Omental fat pad (tissue), 4 donors: Measurements from ENCODE around the gene AGAP9. TPM values are rescaled to one million over a fixed set of nuclear protein-coding genes. Genes with fewer than 3 reads are reported as not detected.
A peak's percentile ranks its signal among the peaks of the same experiment; 100 is the strongest.
"Not testable (repeated sequence)": the region's sequence is repeated elsewhere in the genome, so short reads cannot be mapped to it uniquely, and the experiment has no call there.

ENCODE experiments used
- ATAC-seq: fragments of 150-250 bp; one replicate; pipeline ENCODE4 v1.9.1; 2016; ENCODE audit warnings: mild to moderate bottlenecking, moderate library complexity; ENCODE audit not compliant: low FRiP score
- DNase-seq: peaks from one replicate; pipeline ENCODE4 v3.0.0-alpha.2; 2019; ENCODE audit warnings: low spot score
- total RNA-seq, 4 donors: library from RNA; depleted of rRNA; stranded (reverse); fragments of >200 nt; gene quantifications; one replicate each; pipeline ENCODE4 v1.1.0, GENCODE V29; 2016
- TF ChIP-seq, protein P1 (sequence below), 3 donors: fragments of 450-650 bp; IDR thresholded peaks; one replicate each; pipeline ENCODE4 v1.5.1; 2016 to 2017; ENCODE audit warnings: antibody characterized with exemption in 3 of 3, mild to moderate bottlenecking in 3 of 3, moderate library complexity in 2 of 3

Gene AGAP9
- total RNA-seq, 4 donors from 2014 or later = 1.3 to 13.1 (median 10.4) TPM

DNA sequence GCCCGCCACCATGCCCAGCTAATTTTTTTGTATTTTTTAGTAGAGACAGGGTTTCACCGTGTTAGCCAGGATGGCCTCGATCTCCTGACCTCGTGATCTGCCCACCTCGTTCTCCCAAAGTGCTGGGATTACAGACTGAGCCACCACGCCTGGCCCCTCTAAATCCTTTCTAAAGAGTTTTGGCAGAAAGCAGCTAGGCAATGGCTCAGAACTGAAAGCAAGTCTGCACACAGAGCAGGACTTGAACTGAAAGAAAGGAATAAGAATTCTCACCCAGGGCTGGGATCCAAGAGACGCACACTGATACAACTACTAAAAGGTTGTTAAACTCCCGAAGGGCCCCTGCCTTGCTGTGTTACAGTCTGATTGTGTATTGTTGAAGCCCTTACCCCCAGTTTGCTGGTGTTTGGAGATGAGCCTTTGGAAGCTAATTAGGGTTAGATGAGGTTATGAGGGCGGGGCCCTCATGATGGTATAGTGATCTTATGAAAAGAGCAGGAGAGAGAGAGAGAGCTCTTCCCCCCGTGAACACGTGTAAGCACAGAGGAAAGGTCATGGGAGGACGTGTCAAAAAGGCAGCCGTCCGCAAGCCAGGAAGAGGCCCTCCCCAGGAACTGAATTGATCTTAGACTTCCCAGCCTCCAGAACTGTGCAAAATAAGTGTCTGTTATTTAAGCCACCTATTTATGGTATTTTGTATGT, 58.1 kb downstream of the AGAP9 start:
- ATAC-seq = not testable (repeated sequence)

DNA sequence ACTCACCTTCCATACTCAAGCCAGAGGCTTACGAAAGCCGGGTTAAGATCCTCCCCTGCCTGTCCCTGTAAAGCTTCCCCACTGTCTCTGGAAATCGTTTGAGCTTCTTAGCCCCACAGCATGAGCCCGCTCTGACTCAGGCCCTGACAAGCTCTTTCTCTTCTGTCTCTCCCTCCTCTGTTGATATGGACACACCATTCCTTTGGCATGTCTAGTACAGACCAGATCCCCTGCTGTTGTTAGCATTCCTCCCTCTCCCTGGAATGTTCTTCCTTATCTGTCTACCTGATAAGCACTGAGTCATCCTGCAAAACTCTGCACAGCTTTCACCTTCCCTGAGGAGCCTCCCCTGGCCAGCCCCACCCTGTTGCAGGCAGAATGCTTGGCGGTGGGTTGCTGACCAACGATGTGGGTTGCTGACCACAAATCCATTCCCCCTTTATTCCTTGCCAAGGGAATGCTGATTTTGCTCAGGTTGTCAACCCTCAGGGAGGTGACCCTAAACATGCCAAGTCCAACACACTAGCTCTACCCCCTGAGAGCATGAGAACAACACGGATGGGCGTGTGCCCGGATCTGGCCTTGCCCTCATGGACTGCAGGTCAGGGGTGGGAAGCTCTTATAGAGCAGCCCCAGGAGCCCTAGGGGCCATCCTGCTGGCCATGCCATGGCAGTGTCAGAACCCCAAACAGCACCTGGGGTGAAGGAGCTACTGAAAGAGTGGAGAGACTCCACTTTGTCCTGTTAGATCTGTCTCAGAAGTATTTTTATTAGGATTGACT, 60.7 kb downstream of the AGAP9 start:
- ATAC-seq = peak; percentile 92
- DNase-seq = not testable (repeated sequence)

More for the DNA sequence above, 58.1 kb downstream of the AGAP9 start:
- DNase-seq = peak; percentile 21

DNA sequence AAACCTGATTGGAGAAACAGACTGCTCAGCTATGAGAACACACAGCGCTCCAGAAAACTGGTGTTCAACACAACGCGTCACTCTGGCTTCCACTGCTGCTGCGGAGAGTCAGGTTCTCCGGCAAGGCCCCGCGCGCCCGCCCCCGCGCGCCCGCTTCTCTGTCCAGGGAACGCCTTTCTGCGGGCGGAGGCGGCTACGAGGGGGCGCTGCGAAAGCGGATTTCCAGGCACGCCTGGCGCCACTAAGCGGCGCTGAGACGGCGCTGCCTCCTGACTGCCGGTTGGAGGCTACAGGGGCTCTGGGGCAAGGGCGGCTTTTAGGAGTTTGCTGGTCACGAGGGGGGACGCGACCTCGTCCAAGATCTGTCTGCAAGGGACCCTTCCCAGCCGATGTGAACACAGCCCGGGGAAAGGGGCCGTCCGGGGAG, 62.2 kb downstream of the AGAP9 start:
- not testable (repeated sequence) for DNase-seq
- peak; percentile 69 for ATAC-seq

DNA sequence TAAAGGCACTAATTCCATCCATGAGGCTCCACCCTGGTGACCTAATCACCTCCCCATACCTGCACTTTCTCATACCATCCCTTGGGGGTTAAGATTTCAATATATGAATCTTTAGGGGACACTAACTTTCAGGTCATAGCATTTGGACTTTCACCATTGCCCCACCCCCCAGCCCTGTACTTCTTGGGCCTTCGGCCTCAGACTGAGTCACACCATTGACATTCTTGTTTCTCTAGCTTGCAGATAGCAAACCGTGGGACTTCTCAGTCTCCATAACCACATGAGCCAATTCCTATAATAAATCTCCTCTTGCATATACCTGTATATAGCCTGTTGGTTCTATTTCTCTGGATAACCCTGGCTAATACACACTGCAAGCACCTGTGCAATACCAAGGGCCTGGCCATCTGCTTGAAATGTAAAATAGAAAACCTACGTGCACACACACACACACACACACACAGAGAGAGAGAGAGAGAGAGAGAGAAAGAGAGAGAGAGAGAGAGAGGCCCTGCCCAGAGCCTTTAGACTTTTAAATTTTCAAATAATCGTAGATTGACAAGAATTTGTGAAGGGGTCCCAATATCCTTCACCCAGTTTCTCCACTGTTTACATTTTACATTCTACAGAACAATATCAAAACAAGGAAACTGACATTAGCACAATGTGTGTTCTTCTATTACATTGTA, 64.8 kb downstream of the AGAP9 start:
- TF ChIP-seq, protein P1, sequence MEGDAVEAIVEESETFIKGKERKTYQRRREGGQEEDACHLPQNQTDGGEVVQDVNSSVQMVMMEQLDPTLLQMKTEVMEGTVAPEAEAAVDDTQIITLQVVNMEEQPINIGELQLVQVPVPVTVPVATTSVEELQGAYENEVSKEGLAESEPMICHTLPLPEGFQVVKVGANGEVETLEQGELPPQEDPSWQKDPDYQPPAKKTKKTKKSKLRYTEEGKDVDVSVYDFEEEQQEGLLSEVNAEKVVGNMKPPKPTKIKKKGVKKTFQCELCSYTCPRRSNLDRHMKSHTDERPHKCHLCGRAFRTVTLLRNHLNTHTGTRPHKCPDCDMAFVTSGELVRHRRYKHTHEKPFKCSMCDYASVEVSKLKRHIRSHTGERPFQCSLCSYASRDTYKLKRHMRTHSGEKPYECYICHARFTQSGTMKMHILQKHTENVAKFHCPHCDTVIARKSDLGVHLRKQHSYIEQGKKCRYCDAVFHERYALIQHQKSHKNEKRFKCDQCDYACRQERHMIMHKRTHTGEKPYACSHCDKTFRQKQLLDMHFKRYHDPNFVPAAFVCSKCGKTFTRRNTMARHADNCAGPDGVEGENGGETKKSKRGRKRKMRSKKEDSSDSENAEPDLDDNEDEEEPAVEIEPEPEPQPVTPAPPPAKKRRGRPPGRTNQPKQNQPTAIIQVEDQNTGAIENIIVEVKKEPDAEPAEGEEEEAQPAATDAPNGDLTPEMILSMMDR (IDR thresholded peaks at IDR 0.05) = no peak
- ATAC-seq (no peak), DNase-seq (no peak)

DNA sequence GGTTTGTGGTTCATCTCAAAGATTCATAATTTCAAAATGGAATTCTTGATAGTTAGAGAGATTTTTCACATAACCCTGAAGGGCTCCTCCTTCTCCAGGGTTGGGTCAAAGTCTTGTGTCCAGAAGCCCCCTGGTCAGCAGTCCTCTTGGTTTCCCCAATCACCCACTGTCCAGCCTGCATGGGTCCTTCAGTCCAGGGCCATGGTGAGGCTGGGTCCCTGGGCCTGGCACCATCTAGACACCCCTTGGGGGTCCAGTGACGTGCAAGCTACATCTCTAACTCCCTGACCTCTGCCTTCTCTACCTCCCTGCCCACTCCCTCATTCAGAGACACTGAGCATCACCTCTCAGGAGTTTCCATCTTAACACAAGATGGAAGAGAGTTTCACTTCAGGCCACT, 65.6 kb downstream of the AGAP9 start:
- DNase-seq = no peak
- ATAC-seq = no peak
- TF ChIP-seq, protein P1 (IDR thresholded peaks at IDR 0.05) = no peak

DNA sequence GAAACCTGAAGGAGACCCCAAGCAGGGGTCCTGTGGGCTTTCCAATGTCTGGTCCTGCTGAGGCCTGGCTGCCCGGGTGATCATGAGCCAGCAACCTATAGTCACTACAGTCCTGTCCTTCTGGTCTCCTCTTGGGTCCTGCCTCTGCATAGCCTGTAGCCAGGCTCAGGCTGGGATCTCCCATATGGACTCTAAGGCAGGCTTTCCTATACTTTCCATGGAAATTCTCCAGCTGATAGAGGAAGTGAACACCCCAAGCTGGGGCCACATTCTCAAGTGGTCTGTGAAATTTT, 66.0 kb downstream of the AGAP9 start:
- TF ChIP-seq, protein P1 (IDR thresholded peaks at IDR 0.05) = no peak
- ATAC-seq = no peak
- no peak for DNase-seq

DNA sequence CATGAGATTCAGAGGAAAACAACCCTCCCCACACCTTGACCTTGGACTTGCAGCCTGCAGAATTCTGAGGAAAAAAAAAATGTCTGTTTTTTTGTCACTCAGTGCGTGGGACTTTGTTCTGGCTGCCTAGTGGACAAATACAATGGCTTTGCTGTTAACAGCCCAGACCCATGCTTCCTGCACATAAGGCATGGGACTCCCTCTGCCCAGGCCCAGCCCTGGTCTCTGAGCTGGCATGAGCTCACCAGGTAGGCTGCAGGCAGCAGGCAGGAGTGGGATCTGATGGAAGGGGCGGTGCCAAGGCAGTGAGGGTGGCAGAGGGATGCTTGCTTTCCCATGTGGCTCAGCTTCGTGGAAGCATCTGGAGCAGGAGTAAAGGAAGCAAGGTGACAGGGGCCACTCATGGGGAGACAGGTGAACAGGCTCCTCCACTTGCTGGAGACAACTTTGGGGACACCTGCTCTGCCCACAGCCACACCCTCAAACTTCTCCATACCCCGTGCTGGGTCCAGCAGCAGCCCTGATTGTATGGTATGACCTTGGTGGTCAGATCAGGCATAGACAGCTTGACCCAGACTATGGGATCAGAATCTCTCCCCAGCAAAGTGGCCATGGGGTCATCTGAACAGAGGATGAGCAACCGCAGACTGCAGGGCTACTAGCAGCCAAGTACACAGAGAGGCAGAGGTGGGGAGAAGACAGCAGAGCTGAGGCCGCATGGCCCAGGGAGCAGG, 66.5 kb downstream of the AGAP9 start:
- ATAC-seq (no peak), DNase-seq (no peak)
- TF ChIP-seq, protein P1 (IDR thresholded peaks at IDR 0.05) = no peak

DNA sequence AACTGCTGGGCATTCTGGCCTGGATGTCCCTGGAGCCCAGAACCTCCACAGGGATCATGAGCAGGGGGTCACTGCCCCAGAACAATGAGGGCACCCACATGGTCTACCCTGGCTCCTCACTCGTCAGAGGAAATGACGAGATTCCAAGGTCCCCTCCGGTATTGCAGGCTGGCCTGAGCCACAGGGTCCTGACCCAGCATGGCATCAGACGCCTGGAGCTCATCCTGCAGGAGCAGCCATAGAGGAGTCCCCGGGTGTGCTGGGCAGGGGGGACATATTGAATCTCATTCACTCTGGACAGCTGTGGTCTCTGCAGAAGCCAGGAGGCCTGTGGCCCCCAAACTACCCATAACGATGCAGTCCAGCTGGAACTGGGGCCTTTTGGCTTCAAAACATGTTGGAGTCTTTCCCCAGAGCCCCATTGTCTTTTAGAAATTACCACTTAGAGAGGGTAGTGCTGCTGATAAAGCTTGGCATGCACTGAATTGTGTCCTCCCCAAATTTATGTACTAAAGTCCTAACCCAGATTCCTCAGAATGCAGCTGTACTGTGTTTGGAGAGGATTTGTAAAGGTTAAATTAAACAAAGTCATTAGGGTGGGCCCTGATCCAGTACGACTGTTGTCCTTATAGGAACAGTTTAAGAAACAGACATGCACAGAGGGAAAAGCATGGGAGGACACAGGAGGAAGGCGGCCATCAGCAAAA, 67.2 kb downstream of the AGAP9 start:
- no peak for DNase-seq

DNA sequence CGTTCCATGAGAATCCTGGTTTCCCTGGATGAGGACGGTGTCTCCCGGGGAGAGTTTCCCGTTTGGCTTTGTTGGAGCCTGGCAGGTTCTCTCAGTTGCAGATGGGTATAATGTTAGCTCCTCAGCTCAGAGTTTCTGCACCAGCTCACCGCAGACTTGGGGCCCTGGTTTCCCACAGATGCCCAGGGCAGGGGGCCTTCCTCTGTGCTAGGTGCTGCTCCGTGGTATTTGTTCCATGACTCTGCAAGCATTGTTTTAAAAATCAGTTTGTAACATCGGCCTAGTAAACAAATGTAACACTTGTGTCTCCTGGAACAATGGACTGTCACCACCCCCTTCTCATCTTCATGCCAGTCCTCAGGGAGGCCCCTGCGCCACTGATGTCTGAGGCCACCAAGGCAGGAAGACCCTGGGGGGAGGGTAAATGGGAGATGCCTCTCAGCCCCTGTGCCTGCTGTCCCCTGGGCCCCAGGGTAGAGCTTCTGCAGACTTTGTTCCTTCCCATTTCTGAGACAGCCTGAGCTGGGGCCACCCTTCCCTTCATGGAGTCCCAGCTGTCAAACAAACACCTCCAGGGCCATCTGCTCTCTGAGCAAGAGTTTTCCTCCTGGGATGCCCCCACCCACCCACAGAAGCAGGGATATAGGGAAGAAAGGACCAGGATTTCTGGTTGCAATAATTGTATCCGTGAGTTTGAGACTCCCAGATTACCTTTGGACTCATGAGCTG, 67.9 kb downstream of the AGAP9 start:
- DNase-seq, ATAC-seq: not testable (repeated sequence)

More for the DNA sequence above, 67.2 kb downstream of the AGAP9 start:
- no peak for ATAC-seq
- TF ChIP-seq, protein P1 (IDR thresholded peaks at IDR 0.05) = no peak
